Central memory CD8-positive, alpha-beta T cell (primary cell): ENCODE data around the gene BLTP3B.
A peak's percentile ranks its signal among the peaks of the same experiment; 100 is the strongest.
"Not testable (repeated sequence)": the region's sequence is repeated elsewhere in the genome, so short reads cannot be mapped to it uniquely, and the experiment has no call there.

ENCODE experiments used
- ATAC-seq: fragments of 150-1000 bp; cut with Tn5 transposase; replicated peaks from 2 replicates; pipeline ENCODE4 v1.10.0; 2022; ENCODE audit warnings: mild to moderate bottlenecking, moderate FRiP score, moderate number of reproducible peaks; ENCODE audit not compliant: poor library complexity, severe bottlenecking; ENCODE audit errors: extremely low read depth
- DNase-seq, 2 donors: peaks; one replicate each; pipeline ENCODE4 v3.0.0; 2021; ENCODE audit warnings: low spot score in 2 of 2
- H3K27ac Mint-ChIP-seq: one replicate; pipeline ENCODE4 v1.8.0; 2022; ENCODE audit warnings: low read depth, mild to moderate bottlenecking, moderate library complexity, mixed read lengths
- H3K27me3 Mint-ChIP-seq: one replicate; pipeline ENCODE4 v1.8.0; 2022; ENCODE audit warnings: mixed read lengths
- H3K36me3 Mint-ChIP-seq: one replicate; pipeline ENCODE4 v1.8.0; 2022; ENCODE audit warnings: mild to moderate bottlenecking, moderate library complexity, mixed read lengths; ENCODE audit not compliant: insufficient read depth
- H3K4me1 Mint-ChIP-seq: one replicate; pipeline ENCODE4 v1.8.0; 2022; ENCODE audit warnings: mixed read lengths
- H3K4me3 Mint-ChIP-seq: one replicate; pipeline ENCODE4 v1.8.0; 2022; ENCODE audit warnings: mild to moderate bottlenecking, moderate library complexity, mixed read lengths
- H3K9me3 Mint-ChIP-seq: one replicate; pipeline ENCODE4 v1.8.0; 2022; ENCODE audit warnings: mixed read lengths

The BLTP3B gene

GRCh38 chr12:100142851-100143559 is at the start of gene BLTP3B:
TSS of gene BLTP3B (minus strand) at chr12:100142874. CDS start at chr12:100142635, 239 bp downstream.
- Mint-ChIP-seq H3K36me3 (peaks cover 5% of the 10 kb centered on the region), H3K4me1 (peaks cover 35% of the 10 kb centered on the region), H3K27ac (peak within 1 kb of the TSS; percentile 90), H3K9me3 (no peaks in the 10 kb centered on the region), H3K27me3 (no peaks in the 10 kb centered on the region), H3K4me3 (peak within 1 kb of the TSS; percentile 76)
- ATAC-seq, result peak; percentile 97
- DNase-seq, result peak; percentile 73 to 76

GRCh38 chr12:100189636-100190394 is 47.1 kb upstream of the BLTP3B start:
- no peak for ATAC-seq
- H3K27me3 Mint-ChIP-seq, result no peaks in the 10 kb centered on the region
- no peak overlapping the region for H3K27ac Mint-ChIP-seq
- H3K4me1 Mint-ChIP-seq, result peaks cover 16% of the 10 kb centered on the region
- peaks cover 3% of the 10 kb centered on the region for H3K36me3 Mint-ChIP-seq
- no peak overlapping the region for H3K4me3 Mint-ChIP-seq
- no peak for DNase-seq
- H3K9me3 Mint-ChIP-seq, result no peaks in the 10 kb centered on the region

- peaks cover 16% of the 10 kb centered on the region for H3K4me1 Mint-ChIP-seq
- H3K36me3 Mint-ChIP-seq, result not testable (repeated sequence)
Measured at GRCh38 chr12:100188888-100189635, 46.4 kb upstream of the BLTP3B start.

GRCh38 chr12:100187857-100188519 is 45.3 kb upstream of the BLTP3B start:
- H3K27ac Mint-ChIP-seq, result no peak overlapping the region
- DNase-seq, result no peak
- peaks cover 5% of the 10 kb centered on the region for H3K36me3 Mint-ChIP-seq
- H3K9me3 Mint-ChIP-seq, result no peaks in the 10 kb centered on the region
- ATAC-seq, result no peak
- H3K4me1 Mint-ChIP-seq, result peaks cover 16% of the 10 kb centered on the region
- H3K27me3 Mint-ChIP-seq, result no peaks in the 10 kb centered on the region
- H3K4me3 Mint-ChIP-seq, result no peak overlapping the region

More at GRCh38 chr12:100188888-100189635, 46.4 kb upstream of the BLTP3B start:
- H3K9me3 Mint-ChIP-seq, H3K27me3 Mint-ChIP-seq, DNase-seq, H3K4me3 Mint-ChIP-seq, H3K27ac Mint-ChIP-seq, ATAC-seq: not testable (repeated sequence)

- no peaks in the 10 kb centered on the region for H3K27me3 Mint-ChIP-seq
- no peaks in the 10 kb centered on the region for H3K9me3 Mint-ChIP-seq
- DNase-seq (no peak), ATAC-seq (no peak)
- H3K4me1 Mint-ChIP-seq, result peaks cover 16% of the 10 kb centered on the region
- H3K4me3 Mint-ChIP-seq, result no peak overlapping the region
- peaks cover 5% of the 10 kb centered on the region for H3K36me3 Mint-ChIP-seq
- no peak overlapping the region for H3K27ac Mint-ChIP-seq
Measured at GRCh38 chr12:100187068-100187467, 44.4 kb upstream of the BLTP3B start.

GRCh38 chr12:100186071-100186470 is 43.4 kb upstream of the BLTP3B start:
- Mint-ChIP-seq H3K9me3 (no peaks in the 10 kb centered on the region), H3K4me3 (no peak overlapping the region), H3K27me3 (no peaks in the 10 kb centered on the region), H3K36me3 (peaks cover 8% of the 10 kb centered on the region), H3K27ac (no peak overlapping the region), H3K4me1 (peaks cover 12% of the 10 kb centered on the region)
- ATAC-seq, result no peak
- DNase-seq, result no peak

GRCh38 chr12:100185361-100185894 is 42.8 kb upstream of the BLTP3B start:
- Mint-ChIP-seq H3K27me3 (no peaks in the 10 kb centered on the region), H3K27ac (no peak overlapping the region), H3K36me3 (peaks cover 8% of the 10 kb centered on the region), H3K4me3 (no peak overlapping the region), H3K4me1 (peaks cover 12% of the 10 kb centered on the region), H3K9me3 (no peaks in the 10 kb centered on the region)
- ATAC-seq, result no peak
- DNase-seq, result no peak

- H3K27me3 Mint-ChIP-seq, result no peaks in the 10 kb centered on the region
- peaks cover 12% of the 10 kb centered on the region for H3K4me1 Mint-ChIP-seq
- ATAC-seq, result no peak
- no peaks in the 10 kb centered on the region for H3K9me3 Mint-ChIP-seq
- no peak overlapping the region for H3K4me3 Mint-ChIP-seq
- no peak overlapping the region for H3K27ac Mint-ChIP-seq
- no peak for DNase-seq
- peaks cover 6% of the 10 kb centered on the region for H3K36me3 Mint-ChIP-seq
Measured at GRCh38 chr12:100184549-100185145, 42.0 kb upstream of the BLTP3B start.

- Mint-ChIP-seq H3K4me3 (no peak overlapping the region), H3K36me3 (peaks cover 6% of the 10 kb centered on the region), H3K27ac (no peak overlapping the region), H3K9me3 (no peaks in the 10 kb centered on the region), H3K27me3 (no peaks in the 10 kb centered on the region), H3K4me1 (no peaks in the 10 kb centered on the region)
- DNase-seq (no peak), ATAC-seq (no peak)
Measured at GRCh38 chr12:100179252-100179651, 36.6 kb upstream of the BLTP3B start.

- not testable (repeated sequence) for H3K9me3 Mint-ChIP-seq, H3K27ac Mint-ChIP-seq, DNase-seq, ATAC-seq, H3K4me3 Mint-ChIP-seq, H3K4me1 Mint-ChIP-seq, H3K27me3 Mint-ChIP-seq, H3K36me3 Mint-ChIP-seq
Measured at GRCh38 chr12:100176493-100176892, 33.8 kb upstream of the BLTP3B start.

GRCh38 chr12:100174495-100174894 is 31.8 kb upstream of the BLTP3B start:
- Mint-ChIP-seq H3K9me3 (no peaks in the 10 kb centered on the region), H3K4me3 (no peak overlapping the region), H3K27ac (no peak overlapping the region), H3K27me3 (no peaks in the 10 kb centered on the region), H3K4me1 (no peaks in the 10 kb centered on the region), H3K36me3 (peaks cover 7% of the 10 kb centered on the region)
- ATAC-seq (no peak), DNase-seq (no peak)

- H3K27ac Mint-ChIP-seq, result no peak overlapping the region
- DNase-seq (no peak), ATAC-seq (no peak)
- H3K27me3 Mint-ChIP-seq, result no peaks in the 10 kb centered on the region
- H3K4me3 Mint-ChIP-seq, result no peak overlapping the region
- H3K4me1 Mint-ChIP-seq, result no peaks in the 10 kb centered on the region
- peaks cover 7% of the 10 kb centered on the region for H3K36me3 Mint-ChIP-seq
- H3K9me3 Mint-ChIP-seq, result no peaks in the 10 kb centered on the region
Measured at GRCh38 chr12:100173111-100173510, 30.4 kb upstream of the BLTP3B start.
